HG03342 (cell line): ENCODE data around the gene TTC21B.

Experiments
- ATAC-seq: cut with Tn5 transposase; IDR thresholded peaks from one replicate; pipeline ENCODE4 v1.9.1; 2021; ENCODE audit warnings: mild to moderate bottlenecking, moderate library complexity; ENCODE audit not compliant: unreplicated experiment

Gene TTC21B

GRCh38 chr2:165840333-165840958, 113.1 kb downstream of the TTC21B start:
- ATAC-seq = no peak

DNA sequence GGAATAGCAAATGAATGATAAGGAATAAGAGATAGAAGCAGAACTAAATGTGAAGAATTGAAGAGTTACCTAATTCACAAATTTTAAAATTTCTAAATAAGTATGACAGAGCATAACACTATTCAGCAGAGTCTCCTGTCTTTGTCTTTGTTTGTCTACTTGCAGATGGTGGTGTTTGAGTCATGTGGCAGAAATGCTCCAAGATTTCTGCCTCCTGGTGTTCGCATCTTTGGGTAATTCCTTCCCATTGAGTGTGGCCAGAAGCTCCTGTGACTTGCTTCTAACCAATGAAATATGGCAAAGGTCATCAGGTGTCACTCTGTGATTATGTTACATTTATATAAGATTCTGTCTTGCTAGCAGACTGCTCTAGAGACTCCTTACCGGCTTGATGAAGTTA, 114.0 kb downstream of the TTC21B start:
- no peak for ATAC-seq

DNA sequence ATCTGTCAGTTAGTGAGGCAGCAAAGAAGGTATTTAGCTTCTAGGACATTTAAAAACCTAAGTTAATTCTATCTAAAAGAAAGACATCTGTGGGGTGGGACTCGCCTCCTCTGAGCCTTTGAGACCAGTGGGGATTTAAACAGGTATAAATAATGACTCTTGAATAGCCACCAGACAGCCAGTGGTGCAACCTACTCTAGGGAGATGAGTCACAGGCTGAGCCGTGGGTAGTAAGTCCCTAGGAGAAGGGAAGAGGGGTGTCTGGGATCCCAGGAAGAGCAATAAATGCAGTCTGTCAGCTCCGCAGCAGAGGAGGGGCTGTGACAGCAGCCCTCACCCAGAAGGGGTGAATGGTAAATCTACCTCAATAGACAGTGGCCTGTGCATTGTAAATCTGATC, 116.5 kb downstream of the TTC21B start:
- no peak for ATAC-seq

DNA sequence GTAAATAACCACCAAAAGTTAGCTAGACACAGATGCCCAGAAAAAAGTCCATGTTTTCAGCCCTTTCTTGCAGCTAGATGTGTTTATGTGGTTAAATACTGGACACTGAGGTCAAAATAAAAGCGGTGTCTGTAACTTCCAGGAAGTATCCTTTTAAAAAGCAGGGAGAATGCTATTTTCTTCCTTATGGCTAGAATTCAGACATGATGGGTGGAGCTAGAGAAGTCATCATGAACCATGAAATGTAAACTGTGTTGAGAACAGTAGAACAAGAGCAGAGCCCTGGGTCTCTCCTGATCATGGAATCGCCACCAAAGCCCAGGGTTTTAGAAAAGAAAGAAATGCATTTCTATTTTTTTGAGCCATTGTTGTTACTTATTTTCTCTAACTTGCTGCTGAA, 118.2 kb downstream of the TTC21B start:
- ATAC-seq = no peak

DNA sequence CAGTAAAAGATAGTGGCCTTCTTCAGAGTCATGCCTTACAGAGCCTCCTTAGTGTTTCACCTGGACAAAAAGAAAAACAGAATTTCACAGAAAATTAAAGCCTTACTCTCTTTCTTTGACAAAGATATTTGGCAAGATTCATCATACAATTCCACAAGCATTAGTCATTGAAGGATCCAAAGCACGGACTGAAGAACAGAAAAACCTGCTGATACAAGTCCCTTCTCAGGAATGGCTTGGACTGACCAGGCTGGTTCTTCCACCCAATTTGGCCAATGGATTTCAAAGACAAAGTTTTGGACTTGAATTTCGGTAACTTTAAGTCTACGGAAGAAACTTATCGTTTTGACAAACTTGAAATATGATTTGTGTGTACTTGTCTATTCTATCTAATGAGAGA, 120.4 kb downstream of the TTC21B start:
- no peak for ATAC-seq

- no peak for ATAC-seq
These were observed 125.7 kb downstream of the TTC21B start for GRCh38 chr2:165827921-165828276.

DNA sequence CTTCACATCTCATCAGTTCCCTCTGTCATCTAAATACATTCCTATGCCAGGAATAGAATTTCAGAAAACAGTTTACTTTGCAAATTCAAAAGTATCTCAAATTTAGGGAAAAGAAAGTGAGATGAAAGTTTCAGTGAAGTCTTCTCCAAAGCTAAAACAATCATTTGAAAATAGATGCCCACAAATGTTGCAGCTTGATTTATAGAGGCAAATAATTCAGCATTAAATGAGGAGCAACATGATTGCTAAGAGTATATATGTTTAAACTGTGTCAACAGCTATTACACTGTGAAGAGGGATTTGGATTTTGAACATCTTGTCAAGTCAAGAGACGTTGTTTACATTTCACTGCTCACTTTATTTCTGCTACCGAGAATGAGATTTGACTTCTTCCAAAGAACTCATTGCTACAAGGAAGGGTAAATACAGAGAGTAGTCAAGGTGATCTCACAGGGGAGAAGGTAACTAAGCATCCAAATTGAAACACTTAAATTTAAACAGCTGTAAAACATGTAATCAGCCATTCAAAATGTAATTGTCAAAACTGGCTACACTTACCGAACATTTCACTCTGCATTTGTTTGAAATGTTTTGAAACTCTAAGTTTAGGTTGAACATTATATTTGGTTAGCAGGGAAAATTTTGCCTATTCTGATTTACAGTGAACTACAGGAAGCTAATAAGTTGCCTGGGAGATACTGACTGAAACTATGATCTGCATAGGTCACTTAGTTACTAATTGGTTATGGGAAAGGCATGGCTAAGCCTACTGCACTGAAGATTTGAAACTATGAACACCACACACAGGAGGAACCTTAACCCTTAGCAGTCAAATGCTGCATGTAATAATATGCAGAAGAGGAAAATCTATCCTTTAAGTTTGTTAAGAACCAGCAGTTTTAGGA, 126.3 kb downstream of the TTC21B start:
- ATAC-seq = peak; percentile 70

DNA sequence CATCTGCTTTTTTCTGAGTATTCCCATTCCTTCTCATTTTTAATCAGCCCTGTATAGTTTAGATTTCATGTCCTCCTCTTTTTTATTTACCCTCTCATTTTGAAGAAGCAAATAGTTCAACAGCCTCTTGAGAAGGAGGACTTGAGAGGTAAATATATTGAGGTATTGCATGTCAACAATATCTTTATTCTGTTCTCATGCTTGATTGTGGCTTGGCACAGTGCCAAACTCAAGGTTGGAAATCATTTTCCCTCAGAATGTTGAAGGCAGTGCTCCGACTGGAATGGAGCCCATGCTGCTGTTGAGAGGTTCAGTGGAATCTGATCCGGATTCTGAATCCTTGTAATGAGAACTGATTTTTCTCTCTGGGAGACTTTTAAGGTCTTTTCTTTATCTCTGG, 128.5 kb downstream of the TTC21B start:
- ATAC-seq = no peak
